CD4-positive, alpha-beta T cell (primary cell): ENCODE data around the gene GAP43. TPM values are rescaled to one million over a fixed set of nuclear protein-coding genes. Genes with fewer than 3 reads are reported as not detected.

Experiments
- ATAC-seq: fragments of 200-7000 bp; cut with Tn5 transposase; one replicate; pipeline ENCODE4 v1.10.0; 2022; ENCODE audit warnings: mild to moderate bottlenecking; ENCODE audit not compliant: poor library complexity
- CTCF ChIA-PET: fragments of 350-600 bp; sonication (Branson Sonifier 250); formaldehyde crosslinking; loops from one replicate; lab custom pipeline; 2021; ENCODE audit warnings: antibody characterized with exemption, inconsistent platforms; lab: Charles Lee
- POLR2A ChIA-PET: fragments of 350-600 bp; sonication (Branson Sonifier 250); formaldehyde crosslinking; loops from one replicate; lab custom pipeline; 2021; ENCODE audit warnings: antibody characterized with exemption, inconsistent platforms; lab: Charles Lee
- DNase-seq, 14 experiments: peaks; one replicate each; pipeline ENCODE4 v3.0.0-alpha.2; 2013 to 2020; ENCODE audit warnings: mixed read lengths in 2 of 14
- H3K27ac ChIP-seq, 2 donors: one replicate each; pipeline versions ENCODE4 v1.5.1 to v1.7.0; 2013; ENCODE audit warnings: low read length in 2 of 2, low read depth in 1 of 2, mild to moderate bottlenecking in 1 of 2
- H3K27me3 ChIP-seq, 2 experiments: 1 replicate in 1 of 2; 2 replicates in 1 of 2; pipeline versions ENCODE4 v1.6.1 to v1.7.0; 2013; ENCODE audit warnings: low read length in 2 of 2, control low read depth in 1 of 2, mild to moderate bottlenecking in 1 of 2, moderate library complexity in 1 of 2; ENCODE audit not compliant: insufficient read depth in 2 of 2, control insufficient read depth in 1 of 2
- H3K36me3 ChIP-seq: one replicate; pipeline ENCODE4 v1.6.1; 2013; ENCODE audit warnings: low read length, control low read depth; ENCODE audit not compliant: insufficient read depth
- H3K4me1 ChIP-seq: one replicate; pipeline ENCODE4 v1.6.1; 2013; ENCODE audit warnings: low read length, control low read depth; ENCODE audit not compliant: insufficient read depth
- H3K4me3 ChIP-seq: one replicate; pipeline ENCODE4 v1.5.1; 2013; ENCODE audit warnings: mild to moderate bottlenecking, low read length, moderate library complexity
- H3K9me3 ChIP-seq, 2 experiments: 1 replicate in 1 of 2; 2 replicates in 1 of 2; pipeline versions ENCODE4 v1.6.1 to v1.7.0; 2013; ENCODE audit warnings: low read length in 2 of 2, mild to moderate bottlenecking in 2 of 2, control low read depth in 1 of 2, moderate library complexity in 1 of 2; ENCODE audit not compliant: control insufficient read depth in 1 of 2, insufficient read depth in 1 of 2
- H3K27ac Mint-ChIP-seq: one replicate; pipeline ENCODE4 v1.8.0; 2020; ENCODE audit warnings: mixed read lengths
- H3K27me3 Mint-ChIP-seq: one replicate; pipeline ENCODE4 v1.8.0; 2021; ENCODE audit warnings: mixed read lengths
- H3K36me3 Mint-ChIP-seq: one replicate; pipeline ENCODE4 v1.8.0; 2021; ENCODE audit warnings: low read depth, mixed read lengths
- H3K4me1 Mint-ChIP-seq: one replicate; pipeline ENCODE4 v1.8.0; 2021; ENCODE audit warnings: low read depth, mixed read lengths
- H3K4me3 Mint-ChIP-seq: one replicate; pipeline ENCODE4 v1.8.0; 2020; ENCODE audit warnings: mild to moderate bottlenecking, mixed read lengths
- H3K9me3 Mint-ChIP-seq: one replicate; pipeline ENCODE4 v1.8.0; 2020; ENCODE audit warnings: mixed read lengths
- CTCF ChIP-seq: fragments of 200-600 bp; IDR thresholded peaks from one replicate; pipeline ENCODE4 v1.8.0; 2022; ENCODE audit warnings: antibody characterized with exemption, mild to moderate bottlenecking
- intact Hi-C, 2 experiments: fragments of 100-400 bp; cut with DNase I in 1 of 2; cut with micrococcal nuclease in 1 of 2; formaldehyde crosslinking; loops; one replicate each; pipeline versions ENCODE4 v1.15.1 to v1.9.0; 2023 to 2025; cut with DNase I, micrococcal nuclease
- total RNA-seq, 174 experiments: library from RNA in 2 of 174; stranded (reverse) in 2 of 174; gene quantifications; one replicate each; pipeline ENCODE4 v1.2.3 and lab custom pipeline; 2021 to 2026

The GAP43 gene
- total RNA-seq, 2 experiments from 2014 or later, result not detected

- intact Hi-C loops, result no loop called here
- H3K27me3 Mint-ChIP-seq, result peaks cover 23% of the 10 kb centered on the region
- CTCF ChIA-PET, result no interaction called here
- no peaks in the 10 kb centered on the region for H3K36me3 ChIP-seq
- no peaks in the 10 kb centered on the region for H3K9me3 Mint-ChIP-seq
- TF ChIP-seq CTCF, result no peak
- no peak for DNase-seq
- no peak overlapping the region for H3K27ac ChIP-seq
- H3K4me1 ChIP-seq, result no peaks in the 10 kb centered on the region
- H3K27me3 ChIP-seq, result peaks cover 0 to 12% of the 10 kb centered on the region in 2 experiments
- H3K4me3 ChIP-seq, result no peak overlapping the region
- H3K36me3 Mint-ChIP-seq, result no peaks in the 10 kb centered on the region
- no peak overlapping the region for H3K27ac Mint-ChIP-seq
- no peaks in the 10 kb centered on the region for H3K9me3 ChIP-seq
- no peak overlapping the region for H3K4me3 Mint-ChIP-seq
- ATAC-seq, result no peak
- no peaks in the 10 kb centered on the region for H3K4me1 Mint-ChIP-seq
- POLR2A ChIA-PET, result no interaction called here
Measured at GRCh38 chr3:115709931-115710330, 86.6 kb downstream of the GAP43 start.

- H3K27ac Mint-ChIP-seq, result no peak overlapping the region
- no peaks in the 10 kb centered on the region for H3K4me1 ChIP-seq
- no peak overlapping the region for H3K4me3 Mint-ChIP-seq
- H3K27me3 ChIP-seq, result peaks cover 0 to 12% of the 10 kb centered on the region in 2 experiments
- no peaks in the 10 kb centered on the region for H3K9me3 ChIP-seq
- ChIA-PET CTCF (no interaction called here), POLR2A (no interaction called here)
- no peaks in the 10 kb centered on the region for H3K9me3 Mint-ChIP-seq
- DNase-seq, result no peak
- no peak overlapping the region for H3K27ac ChIP-seq
- no peak for TF ChIP-seq CTCF
- no peaks in the 10 kb centered on the region for H3K4me1 Mint-ChIP-seq
- peaks cover 30% of the 10 kb centered on the region for H3K27me3 Mint-ChIP-seq
- no peaks in the 10 kb centered on the region for H3K36me3 ChIP-seq
- ATAC-seq, result no peak
- H3K4me3 ChIP-seq, result no peak overlapping the region
- H3K36me3 Mint-ChIP-seq, result no peaks in the 10 kb centered on the region
- intact Hi-C loops, result no loop called here
Measured at GRCh38 chr3:115710799-115711198, 87.5 kb downstream of the GAP43 start.

DNA sequence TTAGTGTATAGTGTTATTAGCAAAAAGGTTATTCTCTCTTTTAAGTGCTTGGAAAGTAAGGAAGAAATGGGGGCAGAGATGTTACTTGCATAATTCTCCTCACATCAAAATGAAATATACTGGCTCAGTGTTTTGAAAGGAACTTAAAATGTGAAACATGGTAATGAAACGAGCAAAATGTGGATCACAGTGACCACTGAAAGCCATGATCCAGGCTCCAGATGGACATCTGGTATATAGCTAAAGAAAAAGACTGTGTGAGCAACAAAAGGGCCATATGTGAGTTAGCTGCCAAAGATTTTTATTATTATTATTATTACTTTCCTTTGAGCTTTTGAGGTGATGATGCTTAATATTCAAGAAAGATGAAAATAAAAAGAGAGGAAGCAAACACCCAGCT lies 89.6 kb downstream of the GAP43 start:
- no peaks in the 10 kb centered on the region for H3K9me3 Mint-ChIP-seq
- CTCF ChIA-PET, result no interaction called here
- Histone ChIP-seq H3K36me3 (no peaks in the 10 kb centered on the region), H3K4me1 (no peaks in the 10 kb centered on the region), H3K27me3 (peaks cover 0 to 13% of the 10 kb centered on the region in 2 experiments), H3K4me3 (no peak overlapping the region), H3K9me3 (no peaks in the 10 kb centered on the region), H3K27ac (no peak overlapping the region)
- intact Hi-C loops, result no loop called here
- no peaks in the 10 kb centered on the region for H3K4me1 Mint-ChIP-seq
- H3K27ac Mint-ChIP-seq, result no peak overlapping the region
- no peak overlapping the region for H3K4me3 Mint-ChIP-seq
- POLR2A ChIA-PET, result no interaction called here
- no peak for TF ChIP-seq CTCF
- H3K27me3 Mint-ChIP-seq, result peaks cover 34% of the 10 kb centered on the region
- H3K36me3 Mint-ChIP-seq, result no peaks in the 10 kb centered on the region
- ATAC-seq (no peak), DNase-seq (no peak)
